ENCODE measurements around the gene UBE3B.
"Not testable (repeated sequence)": the region's sequence is repeated elsewhere in the genome, so short reads cannot be mapped to it uniquely, and the experiment has no call there.

Gene UBE3B

GRCh38 chr12:109449845-109450532 is 27.4 kb upstream of the UBE3B start:
- DNase-seq, result no peak

GRCh38 chr12:109450980-109451379 is 26.5 kb upstream of the UBE3B start:
- no peak for DNase-seq

GRCh38 chr12:109451400-109451799 is 26.0 kb upstream of the UBE3B start:
- no peak for DNase-seq

GRCh38 chr12:109452489-109452888 is 24.9 kb upstream of the UBE3B start:
- no peak for DNase-seq

GRCh38 chr12:109455706-109456105 is 21.7 kb upstream of the UBE3B start:
- no peak for DNase-seq

DNA sequence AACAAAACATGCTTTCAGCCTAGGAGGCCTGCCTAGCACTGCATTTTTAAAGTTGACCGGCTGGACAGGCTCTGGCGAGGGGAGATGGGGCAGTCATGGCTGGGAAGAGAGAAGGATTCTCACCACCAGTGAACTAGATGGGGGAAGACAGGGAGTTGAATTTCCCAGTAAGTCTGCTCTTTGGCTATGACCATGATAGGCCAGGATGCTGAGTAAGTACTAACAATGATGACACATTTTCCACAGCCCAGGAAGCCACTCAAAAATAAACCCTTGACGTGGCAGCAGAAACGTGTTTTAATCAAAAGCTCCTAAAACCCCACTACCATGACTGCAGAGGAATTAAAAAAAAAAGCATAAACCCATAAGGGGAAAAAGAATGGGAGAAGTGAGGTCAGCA is 19.3 kb upstream of the UBE3B start:
- DNase-seq, result no peak

- no peak for DNase-seq
Measured at GRCh38 chr12:109458771-109459208, 18.6 kb upstream of the UBE3B start.

GRCh38 chr12:109459247-109459646 is 18.2 kb upstream of the UBE3B start:
- DNase-seq, result no peak

DNA sequence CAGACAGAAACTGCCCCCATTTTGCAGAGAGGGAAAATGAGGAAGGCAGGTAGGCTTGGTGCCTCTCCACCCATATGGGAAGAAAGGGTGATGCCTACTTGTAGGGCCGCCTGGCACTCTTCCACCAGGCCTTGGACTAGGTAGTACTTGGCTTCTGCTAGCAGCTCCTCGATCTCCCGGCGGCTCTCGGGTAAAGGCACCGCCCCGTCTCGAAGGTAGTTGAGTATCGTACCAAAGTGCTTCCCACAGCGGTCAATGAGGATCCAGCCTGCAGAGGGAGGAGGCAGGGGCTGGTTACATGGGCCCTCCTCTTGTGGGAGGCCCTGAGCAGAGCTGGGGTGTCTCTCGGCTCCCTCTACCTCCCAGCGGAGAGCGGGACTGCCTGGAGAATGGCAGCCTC is 16.9 kb upstream of the UBE3B start:
- no peak for DNase-seq

DNA sequence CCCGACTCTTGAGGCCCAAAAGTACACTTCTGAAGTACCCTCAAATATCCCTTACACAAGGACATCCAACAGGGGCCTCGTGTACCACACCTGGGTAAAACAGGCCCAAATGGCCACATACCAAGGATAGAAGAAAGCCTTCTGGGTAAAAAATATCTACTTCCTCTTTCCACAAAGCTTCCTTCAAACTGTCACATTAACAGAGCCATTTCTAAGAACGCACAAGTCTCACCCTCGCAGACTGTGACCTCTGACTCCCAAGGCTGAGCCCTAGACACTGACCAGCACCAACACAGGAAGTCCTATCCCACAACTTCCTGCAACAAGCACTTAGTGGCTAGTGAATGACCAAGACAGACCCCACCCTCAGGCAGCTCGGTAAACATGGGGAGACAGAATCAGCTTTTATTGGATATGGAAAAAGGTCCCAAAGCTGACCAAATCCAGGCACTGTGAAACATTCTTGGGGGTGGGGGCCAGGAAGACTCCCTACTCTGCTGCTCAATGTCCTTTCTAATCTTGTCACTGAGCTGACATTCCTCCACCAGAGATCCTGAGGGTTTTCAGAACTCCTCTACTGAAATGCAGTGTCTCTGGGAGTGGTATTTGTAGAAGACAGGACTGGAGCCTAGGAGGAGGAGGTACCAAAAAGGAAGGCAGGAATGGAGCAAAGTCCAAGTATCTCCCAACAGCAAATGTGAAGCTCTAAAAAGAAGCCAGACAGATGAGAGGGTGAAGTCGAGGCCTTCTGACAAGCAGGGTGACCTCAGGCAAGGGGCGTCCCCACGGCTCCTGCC is 16.2 kb upstream of the UBE3B start:
- no peak for DNase-seq

GRCh38 chr12:109461846-109462756 is 15.3 kb upstream of the UBE3B start:
- no peak for DNase-seq

- DNase-seq, result no peak
Measured at GRCh38 chr12:109462868-109463692, 14.4 kb upstream of the UBE3B start.

DNA sequence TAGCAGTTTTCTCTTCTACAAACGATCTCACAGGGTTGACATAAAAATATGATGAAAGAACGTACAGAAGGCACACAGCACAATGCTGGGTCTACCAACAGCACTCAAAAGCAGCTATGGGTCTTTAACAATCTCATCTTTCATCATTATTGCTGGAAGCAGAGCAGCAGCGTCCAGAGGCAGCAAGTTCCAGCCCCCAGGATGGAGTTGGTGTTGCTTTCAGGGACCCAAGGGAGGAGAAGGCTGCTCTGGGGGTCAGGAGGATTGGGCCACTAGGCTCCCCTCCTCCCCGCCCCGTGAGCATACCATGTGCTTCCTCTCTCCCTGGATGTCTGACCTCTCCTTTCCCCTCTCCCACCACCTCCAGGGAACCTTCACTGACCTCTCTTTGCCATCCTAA is 13.7 kb upstream of the UBE3B start:
- no peak for DNase-seq

- DNase-seq, result no peak
Measured at GRCh38 chr12:109464642-109465351, 12.6 kb upstream of the UBE3B start.

GRCh38 chr12:109466305-109466704 is 11.1 kb upstream of the UBE3B start:
- DNase-seq, result no peak

DNA sequence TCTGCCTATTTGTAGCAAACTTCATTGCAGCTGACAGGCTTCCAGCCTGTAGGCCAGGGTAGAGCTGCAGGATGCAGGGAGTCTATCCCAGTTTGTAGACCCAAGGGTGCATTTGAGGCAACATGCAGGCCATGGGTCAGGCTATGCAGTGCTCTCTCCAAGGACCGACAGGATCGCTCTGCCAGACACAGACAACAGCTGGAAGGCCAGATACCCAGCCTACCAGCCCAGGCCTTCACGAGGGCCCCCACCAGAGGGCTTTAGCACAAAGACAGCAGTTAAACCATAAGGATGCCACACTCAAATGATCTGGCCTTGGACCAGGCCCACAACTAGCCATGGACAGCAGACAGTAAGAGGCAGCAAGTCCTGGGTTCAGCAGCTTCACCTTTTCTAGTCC is 10.6 kb upstream of the UBE3B start:
- no peak for DNase-seq

DNA sequence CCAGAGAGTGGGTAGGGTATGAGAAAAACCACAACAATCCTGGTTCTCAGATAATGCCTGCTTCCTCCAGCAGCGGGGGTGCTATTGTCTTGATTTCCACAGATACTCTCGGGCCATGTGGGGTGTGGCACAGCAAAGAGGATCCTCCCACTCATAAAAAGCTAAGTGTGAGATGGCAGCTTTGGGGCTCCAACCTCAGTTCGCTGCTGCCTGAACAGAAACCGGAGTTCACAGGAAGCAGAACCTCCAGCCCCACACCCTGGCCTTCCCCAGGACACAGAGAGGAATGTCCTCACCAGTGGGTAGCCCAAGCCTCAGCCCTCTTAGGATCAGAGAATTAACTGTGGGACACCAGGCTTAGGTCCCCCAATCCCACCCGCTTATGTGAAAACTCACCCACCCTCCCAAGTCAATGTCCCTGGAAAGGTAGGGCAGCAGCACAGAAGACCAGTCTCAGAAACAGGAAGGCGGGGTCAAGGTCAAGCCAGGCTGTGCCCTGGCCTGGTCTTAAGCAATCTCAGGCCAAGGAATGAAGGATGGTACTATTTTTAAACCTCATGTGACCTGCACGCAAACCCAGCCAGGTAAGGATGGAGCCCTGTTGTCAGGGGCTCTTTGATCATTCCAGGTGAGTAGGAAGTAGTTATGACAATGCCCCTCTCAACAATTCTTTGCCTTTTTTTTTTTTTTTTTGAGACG is 9.3 kb upstream of the UBE3B start:
- no peak for DNase-seq

- DNase-seq, result no peak
Measured at GRCh38 chr12:109469517-109469916, 7.9 kb upstream of the UBE3B start.

DNA sequence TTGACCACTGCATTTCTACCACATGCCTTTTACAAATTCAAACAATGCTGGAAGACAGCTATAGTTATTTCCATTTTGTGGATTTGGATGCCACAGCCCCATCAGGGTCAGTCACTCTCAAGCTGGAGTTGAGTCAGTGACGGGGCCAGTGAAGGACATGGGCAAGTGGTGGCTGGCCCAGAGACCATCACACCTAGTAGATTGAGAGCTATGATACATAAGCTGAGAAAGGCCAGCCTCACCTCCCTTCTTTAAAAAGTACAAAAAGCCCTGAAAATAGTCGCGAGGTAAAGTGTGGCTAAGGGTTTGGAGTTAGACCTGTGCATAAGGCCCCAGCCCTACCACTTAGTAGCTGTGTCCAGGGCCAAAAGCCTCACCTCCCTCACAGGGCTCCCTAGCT is 4.4 kb upstream of the UBE3B start:
- DNase-seq, result no peak

DNA sequence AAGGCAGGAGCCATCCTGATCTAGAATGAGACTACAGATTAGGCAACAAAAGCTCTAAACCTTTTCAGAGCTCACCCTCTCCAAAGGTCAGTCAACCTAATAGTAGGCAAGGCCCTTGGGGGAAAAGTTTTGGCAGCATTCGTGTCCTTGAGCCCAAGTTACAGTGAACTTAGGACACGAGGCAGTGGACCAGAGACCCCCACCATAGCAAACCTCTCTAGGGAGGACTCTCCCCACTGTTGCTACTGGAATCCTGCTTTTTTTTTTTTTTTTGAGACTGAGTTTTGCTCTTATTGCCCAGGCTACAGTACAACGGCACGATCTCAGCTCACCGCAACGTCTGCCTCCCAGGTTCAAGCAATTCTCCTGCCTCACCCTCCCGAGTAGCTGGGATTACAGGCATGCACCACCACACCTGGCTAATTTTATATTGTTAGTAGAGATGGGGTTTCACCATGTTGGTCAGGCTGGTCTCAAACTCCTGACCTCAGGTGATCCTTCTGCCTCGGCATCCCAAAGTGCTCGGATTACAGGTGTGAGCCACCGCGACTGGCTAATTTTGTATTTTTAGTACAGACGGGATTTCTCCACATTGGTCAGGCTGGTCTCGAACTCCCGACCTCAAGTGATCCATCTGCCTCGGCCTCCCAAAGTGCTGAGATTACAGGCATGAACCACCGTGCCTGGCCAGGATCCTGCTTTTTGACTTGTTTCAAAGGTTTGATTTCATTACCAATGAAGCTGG is 3.7 kb upstream of the UBE3B start:
- DNase-seq, result not testable (repeated sequence)
